SK-N-SH (cell line): ENCODE data around the gene SLC12A5. TPM values are rescaled to one million over a fixed set of nuclear protein-coding genes. Genes with fewer than 3 reads are reported as not detected.
A peak's percentile ranks its signal among the peaks of the same experiment; 100 is the strongest.

Source experiments
- CTCF ChIA-PET: fragments of 300-600, 350-600 bp; formaldehyde crosslinking; extraction: SDS; loops from one replicate; lab custom pipeline; 2021; lab: Yijun Ruan, JAX
- POLR2A ChIA-PET: fragments of 350-600 bp; sonication (Branson Sonifier 250); formaldehyde crosslinking; extraction: SDS; loops from one replicate; lab custom pipeline; 2020; ENCODE audit warnings: antibody characterized with exemption, inconsistent platforms; lab: Yijun Ruan, JAX
- DNase-seq: peaks from one replicate; pipeline ENCODE4 v3.0.0; 2012
- H2AFZ ChIP-seq: fragments of 200-600 bp; sonication (generic); 2 replicates; pipeline ENCODE4 v1.8.1; 2016; ENCODE audit warnings: antibody characterized with exemption, mild to moderate bottlenecking, low read depth
- H3F3A ChIP-seq: fragments of 200-600 bp; sonication (generic); replicated peaks from 2 replicates; pipeline ENCODE3; 2016; ENCODE audit warnings: antibody characterized with exemption, mild to moderate bottlenecking; ENCODE audit not compliant: insufficient read depth
- H3K27ac ChIP-seq, 2 experiments: fragments of 200-500 bp in 1 of 2; fragments of 200-600 bp in 1 of 2; sonication (Bioruptor generic) in 1 of 2; sonication (generic), shearing (Covaris generic) in 1 of 2; 2 replicates each; pipeline versions ENCODE4 v1.5.1 to v1.6.1; 2014 to 2016; ENCODE audit warnings: low read depth in 2 of 2, inconsistent platforms in 1 of 2, low read length in 1 of 2, mild to moderate bottlenecking in 1 of 2, mixed read lengths in 1 of 2
- H3K27me3 ChIP-seq: fragments of 200-600 bp; sonication (generic), shearing (Covaris generic); 2 replicates; pipeline ENCODE4 v1.6.1; 2016; ENCODE audit warnings: mixed run types; ENCODE audit not compliant: insufficient read depth
- H3K36me3 ChIP-seq, 2 experiments: fragments of 200-500 bp in 1 of 2; fragments of 200-600 bp in 1 of 2; sonication (Bioruptor generic) in 1 of 2; sonication (generic) in 1 of 2; replicated peaks in 1 of 2; 2 replicates each; pipeline versions ENCODE3 to v1.5.1; 2014 to 2016; ENCODE audit warnings: low read length in 1 of 2, mild to moderate bottlenecking in 1 of 2; ENCODE audit not compliant: insufficient read depth in 2 of 2, control insufficient read depth in 1 of 2
- H3K4me1 ChIP-seq, 2 experiments: fragments of 200-500 bp in 1 of 2; fragments of 200-600 bp in 1 of 2; sonication (Bioruptor generic) in 1 of 2; sonication (generic), shearing (Covaris generic) in 1 of 2; 2 replicates each; pipeline versions ENCODE4 v1.5.1 to v1.6.1; 2014 to 2016; ENCODE audit warnings: low read depth in 1 of 2, low read length in 1 of 2, mixed run types in 1 of 2; ENCODE audit not compliant: insufficient read depth in 2 of 2, control insufficient read depth in 1 of 2
- H3K4me2 ChIP-seq: fragments of 200-600 bp; sonication (generic), shearing (Covaris generic); 2 replicates; pipeline ENCODE4 v1.6.1; 2017; ENCODE audit warnings: mixed run types
- H3K4me3 ChIP-seq, 2 experiments: fragments of 200-500 bp in 1 of 2; fragments of 200-600 bp in 1 of 2; sonication (Bioruptor generic) in 1 of 2; sonication (generic), shearing (Covaris generic) in 1 of 2; 2 replicates each; pipeline versions ENCODE4 v1.5.1 to v1.8.1; 2014 to 2016; ENCODE audit warnings: low read depth in 2 of 2, inconsistent platforms in 1 of 2, low read length in 1 of 2, mild to moderate bottlenecking in 1 of 2, mixed read lengths in 1 of 2, moderate library complexity in 1 of 2
- H3K79me2 ChIP-seq: fragments of 200-600 bp; sonication (generic); 2 replicates; pipeline ENCODE4 v1.8.1; 2017; ENCODE audit warnings: mild to moderate bottlenecking; ENCODE audit not compliant: insufficient read depth
- H3K9ac ChIP-seq: fragments of 200-600 bp; sonication (generic); 2 replicates; pipeline ENCODE4 v1.6.1; 2017; ENCODE audit warnings: mixed run types
- H3K9me2 ChIP-seq: fragments of 200-600 bp; sonication (generic); 2 replicates; pipeline ENCODE4 v1.6.1; 2017; ENCODE audit warnings: mixed run types
- H3K9me3 ChIP-seq: fragments of 200-600 bp; sonication (generic); 2 replicates; pipeline ENCODE4 v1.6.1; 2017; ENCODE audit warnings: mixed run types, mild to moderate bottlenecking, moderate library complexity
- H4K20me1 ChIP-seq: fragments of 200-600 bp; sonication (generic); 2 replicates; pipeline ENCODE4 v1.6.1; 2017; ENCODE audit warnings: mild to moderate bottlenecking, mixed run types; ENCODE audit not compliant: insufficient read depth
- CHD2 ChIP-seq: fragments of 150-350 bp; IDR thresholded peaks from 2 replicates; pipeline ENCODE4 v1.6.1; 2018; ENCODE audit warnings: low read length; ENCODE audit not compliant: partially characterized antibody
- EP300 ChIP-seq, 2 experiments: IDR thresholded peaks; 2 replicates each; pipeline versions ENCODE4 v1.4.0 to v1.6.1; 2012; ENCODE audit warnings: borderline replicate concordance in 1 of 2, low read depth in 1 of 2, low read length in 1 of 2
- EZH2phosphoT487 ChIP-seq: fragments of 200-600 bp; sonication (generic); IDR thresholded peaks from 2 replicates; pipeline ENCODE4 v1.6.1; 2017; ENCODE audit warnings: low read depth, mixed run types, mild to moderate bottlenecking, antibody characterized with exemption, moderate library complexity, borderline replicate concordance
- GABPA ChIP-seq: IDR thresholded peaks from 2 replicates; pipeline ENCODE4 v1.4.0; 2012; ENCODE audit warnings: low read depth, mild to moderate bottlenecking
- IRF3 ChIP-seq: fragments of 150-350 bp; IDR thresholded peaks from 2 replicates; pipeline ENCODE4 v1.6.1; 2016; ENCODE audit warnings: mild to moderate bottlenecking, low read depth, low read length
- JUND ChIP-seq: IDR thresholded peaks from 2 replicates; pipeline ENCODE4 v1.4.0; 2012
- NRF1 ChIP-seq: IDR thresholded peaks from 2 replicates; pipeline ENCODE4 v1.6.1; 2012; ENCODE audit warnings: low read depth, mild to moderate bottlenecking, low read length
- RAD21 ChIP-seq: IDR thresholded peaks from 2 replicates; pipeline ENCODE4 v1.6.1; 2012; ENCODE audit warnings: mild to moderate bottlenecking, low read length
- RCOR1 ChIP-seq: fragments of 150-350 bp; IDR thresholded peaks from 2 replicates; pipeline ENCODE4 v1.6.1; 2017; ENCODE audit warnings: antibody characterized with exemption, low read length
- RXRA ChIP-seq: IDR thresholded peaks from 2 replicates; pipeline ENCODE4 v1.4.0; 2012; ENCODE audit warnings: low read depth, mild to moderate bottlenecking, borderline replicate concordance
- SMC3 ChIP-seq: IDR thresholded peaks from 2 replicates; pipeline ENCODE4 v1.6.1; 2012; ENCODE audit warnings: low read depth, low read length, improper control_type of control experiment
- TEAD4 ChIP-seq: IDR thresholded peaks from 2 replicates; pipeline ENCODE4 v1.4.0; 2012; ENCODE audit warnings: mild to moderate bottlenecking, borderline replicate concordance; ENCODE audit not compliant: insufficient read depth
- WGBS: methylation state at CpG from one replicate; pipeline ENCODE4 v1.1.6; 2017; ENCODE audit warnings: low lambda C conversion rate; 5-methylcytosine and 5-hydroxymethylcytosine counted together
- polyA plus RNA-seq, 3 experiments: library from polyadenylated mRNA; depleted of rRNA; stranded (reverse); fragments of >200 nt; gene quantifications; 2 replicates each; pipeline ENCODE4 v1.2.3, GENCODE V29; 2012
- TF ChIP-seq, protein P1 (sequence below): IDR thresholded peaks from 2 replicates; pipeline ENCODE4; 2012
- TF ChIP-seq, protein P2 (sequence below): IDR thresholded peaks from 2 replicates; pipeline ENCODE4 v1.4.0; 2012; ENCODE audit warnings: low read depth, borderline replicate concordance
- TF ChIP-seq, protein P3 (sequence below): IDR thresholded peaks from 2 replicates; pipeline ENCODE4 v1.4.0; 2012; ENCODE audit warnings: low read depth, borderline replicate concordance

SLC12A5 gene
- polyA plus RNA-seq, 1 of the 3 experiments (the other 2 are of a cell fraction) = 19.9 TPM

DNA sequence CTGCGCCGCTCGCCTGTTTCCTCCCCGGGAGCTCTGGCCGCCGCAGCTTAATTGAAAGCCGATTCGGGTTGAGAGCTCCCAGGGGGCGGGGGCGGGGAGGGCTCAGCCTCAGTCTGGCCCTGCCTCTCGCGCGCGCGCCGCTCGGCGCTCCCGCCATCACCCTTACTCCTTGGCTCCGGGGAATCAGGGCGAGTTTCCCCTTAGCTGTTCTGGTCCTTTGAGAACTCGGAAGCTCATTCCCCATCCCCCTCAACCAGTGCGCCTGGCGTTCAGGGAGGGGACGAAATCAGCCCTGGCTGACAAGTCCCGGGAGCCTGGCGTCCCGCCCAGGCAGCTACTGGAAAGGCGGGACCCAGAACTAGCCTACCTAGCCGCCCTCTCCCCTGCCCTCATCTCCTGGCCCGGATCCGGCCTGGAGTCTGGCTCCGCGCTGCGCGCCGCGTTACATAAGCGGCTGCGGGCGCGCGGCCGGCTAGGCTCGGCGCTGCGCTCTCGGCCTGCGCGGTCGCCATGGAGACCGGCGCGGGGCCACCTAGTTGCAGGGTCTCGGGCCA, 2.8 kb downstream of the SLC12A5 start:
- 0 out of 2 replicates have a peak, but pooled peaks have one; percentile 12 for TF ChIP-seq NRF1
- TF ChIP-seq, protein P1, sequence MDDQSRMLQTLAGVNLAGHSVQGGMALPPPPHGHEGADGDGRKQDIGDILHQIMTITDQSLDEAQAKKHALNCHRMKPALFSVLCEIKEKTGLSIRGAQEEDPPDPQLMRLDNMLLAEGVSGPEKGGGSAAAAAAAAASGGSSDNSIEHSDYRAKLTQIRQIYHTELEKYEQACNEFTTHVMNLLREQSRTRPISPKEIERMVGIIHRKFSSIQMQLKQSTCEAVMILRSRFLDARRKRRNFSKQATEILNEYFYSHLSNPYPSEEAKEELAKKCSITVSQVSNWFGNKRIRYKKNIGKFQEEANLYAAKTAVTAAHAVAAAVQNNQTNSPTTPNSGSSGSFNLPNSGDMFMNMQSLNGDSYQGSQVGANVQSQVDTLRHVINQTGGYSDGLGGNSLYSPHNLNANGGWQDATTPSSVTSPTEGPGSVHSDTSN = no peak

DNA sequence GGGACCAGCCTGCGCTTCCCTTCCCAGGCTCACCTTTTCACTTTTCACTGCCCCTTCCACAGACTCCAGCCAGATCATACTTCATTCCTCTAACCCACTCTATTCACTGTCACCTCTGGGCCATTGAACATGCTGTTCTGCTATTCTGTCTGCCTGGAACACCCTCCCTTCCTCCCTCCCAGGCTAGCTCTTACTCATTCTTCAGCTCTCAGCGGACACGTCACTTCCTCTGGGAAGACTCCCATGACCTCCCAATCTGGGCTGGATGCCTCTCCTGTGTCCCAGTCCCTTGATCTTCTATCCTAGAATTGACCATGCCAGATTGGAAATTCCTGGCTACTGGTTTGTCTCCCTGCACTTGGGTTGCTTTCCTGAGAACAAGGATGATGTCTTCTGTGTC, 5.0 kb downstream of the SLC12A5 start:
- Histone ChIP-seq H3K27me3 (peaks cover 41% of the 10 kb centered on the region), H3K27ac (no peak overlapping the region), H3K4me2 (no peak overlapping the region), H4K20me1 (no peaks in the 10 kb centered on the region), H3K4me3 (no peak overlapping the region), H2AFZ (no peak overlapping the region), H3K9me2 (no peaks in the 10 kb centered on the region), H3K9me3 (no peaks in the 10 kb centered on the region), H3F3A (no peaks in the 10 kb centered on the region), H3K4me1 (peaks cover 0 to 11% of the 10 kb centered on the region in 2 experiments; a peak in 1 of 4 replicates), H3K9ac (no peak overlapping the region), H3K79me2 (no peaks in the 10 kb centered on the region), H3K36me3 (no peaks in the 10 kb centered on the region)
- TF ChIP-seq GABPA (no peak), IRF3 (no peak), CHD2 (no peak), EZH2phosphoT487 (no peak), JUND (no peak), RXRA (no peak), RAD21 (no peak), EP300 (IDR thresholded peaks at IDR 0.05; ENCODE audit: borderline replicate concordance in 1 of 2, low read depth in 1 of 2, low read length in 1 of 2) (no peak), SMC3 (no peak), RCOR1 (no peak), TEAD4 (no peak)
- TF ChIP-seq, protein P1 = no peak
- TF ChIP-seq, protein P2, sequence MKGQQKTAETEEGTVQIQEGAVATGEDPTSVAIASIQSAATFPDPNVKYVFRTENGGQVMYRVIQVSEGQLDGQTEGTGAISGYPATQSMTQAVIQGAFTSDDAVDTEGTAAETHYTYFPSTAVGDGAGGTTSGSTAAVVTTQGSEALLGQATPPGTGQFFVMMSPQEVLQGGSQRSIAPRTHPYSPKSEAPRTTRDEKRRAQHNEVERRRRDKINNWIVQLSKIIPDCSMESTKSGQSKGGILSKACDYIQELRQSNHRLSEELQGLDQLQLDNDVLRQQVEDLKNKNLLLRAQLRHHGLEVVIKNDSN = no peak
- TF ChIP-seq, protein P3, sequence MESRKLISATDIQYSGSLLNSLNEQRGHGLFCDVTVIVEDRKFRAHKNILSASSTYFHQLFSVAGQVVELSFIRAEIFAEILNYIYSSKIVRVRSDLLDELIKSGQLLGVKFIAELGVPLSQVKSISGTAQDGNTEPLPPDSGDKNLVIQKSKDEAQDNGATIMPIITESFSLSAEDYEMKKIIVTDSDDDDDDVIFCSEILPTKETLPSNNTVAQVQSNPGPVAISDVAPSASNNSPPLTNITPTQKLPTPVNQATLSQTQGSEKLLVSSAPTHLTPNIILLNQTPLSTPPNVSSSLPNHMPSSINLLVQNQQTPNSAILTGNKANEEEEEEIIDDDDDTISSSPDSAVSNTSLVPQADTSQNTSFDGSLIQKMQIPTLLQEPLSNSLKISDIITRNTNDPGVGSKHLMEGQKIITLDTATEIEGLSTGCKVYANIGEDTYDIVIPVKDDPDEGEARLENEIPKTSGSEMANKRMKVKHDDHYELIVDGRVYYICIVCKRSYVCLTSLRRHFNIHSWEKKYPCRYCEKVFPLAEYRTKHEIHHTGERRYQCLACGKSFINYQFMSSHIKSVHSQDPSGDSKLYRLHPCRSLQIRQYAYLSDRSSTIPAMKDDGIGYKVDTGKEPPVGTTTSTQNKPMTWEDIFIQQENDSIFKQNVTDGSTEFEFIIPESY = no peak
- CTCF ChIA-PET = no interaction called here
- 50% methylated on average over 3 of the region's 3 CpGs for WGBS
- POLR2A ChIA-PET = no interaction called here
- no peak for DNase-seq

More for the DNA sequence above, 2.8 kb downstream of the SLC12A5 start:
- peaks cover 0 to 11% of the 10 kb centered on the region in 2 experiments; a peak in 1 of 4 replicates for H3K4me1 ChIP-seq
- no peaks in the 10 kb centered on the region for H3F3A ChIP-seq
- CTCF ChIA-PET = interaction anchor here (0.7 to 1.7 kb wide), 6 partner anchors 8 to 317 kb away, joined by 3 to 7 read pairs (median 3); no protein-coding TSS in a partner anchor
- H3K9ac ChIP-seq = no peak overlapping the region
- peak; percentile 91 for DNase-seq
- H3K4me2 ChIP-seq = peak overlapping the region; percentile 72
- POLR2A ChIA-PET = interaction anchor here (0.7 to 0.8 kb wide), 4 partner anchors 98 to 466 kb away, joined by 3 read pairs; no protein-coding TSS in a partner anchor
- no peak overlapping the region for H2AFZ ChIP-seq
- peak overlapping the region; percentile 46 to 48 for H3K4me3 ChIP-seq
- peaks cover 41% of the 10 kb centered on the region for H3K27me3 ChIP-seq
- H3K79me2 ChIP-seq = no peaks in the 10 kb centered on the region
- no peak overlapping the region for H3K27ac ChIP-seq
- H4K20me1 ChIP-seq = peaks cover 11% of the 10 kb centered on the region
- H3K9me2 ChIP-seq = no peaks in the 10 kb centered on the region
- 0% methylated on average over 7 of the region's 55 CpGs for WGBS
- H3K36me3 ChIP-seq = no peaks in the 10 kb centered on the region
- H3K9me3 ChIP-seq = no peaks in the 10 kb centered on the region
